GM21619 (cell line): ENCODE results near the gene GP2.

Experiments used
- ATAC-seq: cut with Tn5 transposase; IDR thresholded peaks from one replicate; pipeline ENCODE4 v1.9.1; 2021; ENCODE audit not compliant: unreplicated experiment

Gene GP2

GRCh38 chr16:20307791-20308190 is 19.5 kb downstream of the GP2 start:
- ATAC-seq, result no peak

- ATAC-seq, result no peak
These were observed 20.1 kb downstream of the GP2 start for GRCh38 chr16:20307240-20307671.

GRCh38 chr16:20306401-20306800 is 20.9 kb downstream of the GP2 start:
- ATAC-seq, result no peak

- no peak for ATAC-seq
These were observed 24.3 kb downstream of the GP2 start for GRCh38 chr16:20303012-20303411.

- ATAC-seq, result no peak
These were observed 24.9 kb downstream of the GP2 start for GRCh38 chr16:20302389-20302788.

GRCh38 chr16:20301840-20302239 is 25.5 kb downstream of the GP2 start:
- no peak for ATAC-seq

- no peak for ATAC-seq
These were observed 26.8 kb downstream of the GP2 start for GRCh38 chr16:20300312-20301097.

GRCh38 chr16:20298452-20298851 is 28.9 kb downstream of the GP2 start:
- ATAC-seq, result no peak

- ATAC-seq, result no peak
These were observed 35.8 kb downstream of the GP2 start for GRCh38 chr16:20291208-20292206.

GRCh38 chr16:20289571-20289970 is 37.7 kb downstream of the GP2 start:
- no peak for ATAC-seq

GRCh38 chr16:20285993-20286499 is 41.3 kb downstream of the GP2 start:
- ATAC-seq, result no peak

GRCh38 chr16:20280259-20280658 is 47.1 kb downstream of the GP2 start:
- no peak for ATAC-seq

- ATAC-seq, result no peak
These were observed 55.4 kb downstream of the GP2 start for GRCh38 chr16:20271893-20272292.

- ATAC-seq, result no peak
These were observed 58.9 kb downstream of the GP2 start for GRCh38 chr16:20268409-20268808.

GRCh38 chr16:20265019-20265418 is 62.3 kb downstream of the GP2 start:
- no peak for ATAC-seq

- no peak for ATAC-seq
These were observed 64.0 kb downstream of the GP2 start for GRCh38 chr16:20263138-20263855.

GRCh38 chr16:20262248-20262647 is 65.1 kb downstream of the GP2 start:
- no peak for ATAC-seq

- ATAC-seq, result no peak
These were observed 66.9 kb downstream of the GP2 start for GRCh38 chr16:20260215-20261009.
